HepG2 (cell line): Measurements from ENCODE around the gene SYNE2. TPM values are rescaled to one million over a fixed set of nuclear protein-coding genes. Genes with fewer than 3 reads are reported as not detected.

Experiments
- ATAC-seq: fragments of 200-7000 bp; cut with Tn5 transposase; 3 replicates; pipeline ENCODE4 v1.9.1; 2020; ENCODE audit warnings: mild to moderate bottlenecking, moderate library complexity
- BruUV-seq: library from RNA; stranded (reverse); fragments of 400-500 nt; replicated peaks from 2 replicates; lab custom pipeline; 2021; lab: Mats Ljungman, UMichigan
- CTCF ChIA-PET: fragments of 300-600 bp; formaldehyde crosslinking; extraction: SDS; loops from one replicate; lab custom pipeline; 2021; ENCODE audit warnings: low total read pairs, inconsistent platforms, low intra/inter-chr PET ratio; lab: Yijun Ruan, JAX
- POLR2A ChIA-PET: fragments of 350-600 bp; sonication (Branson Sonifier 250); formaldehyde crosslinking; loops from one replicate; lab custom pipeline; 2020; ENCODE audit warnings: antibody characterized with exemption, inconsistent platforms; lab: Yijun Ruan, JAX
- DNase-seq: peaks from one replicate; pipeline ENCODE4 v3.0.0-alpha.2; 2015; ENCODE audit warnings: low spot score
- FAIRE-seq: peaks from 3 replicates; lab custom pipeline; 2011; peaks lifted over from hg19 to GRCh38; lab: Jason Lieb, UNC
- H2AFZ ChIP-seq: one replicate; pipeline ENCODE4 v1.6.1; 2011; ENCODE audit warnings: low read length, inconsistent platforms
- H3K27ac ChIP-seq: fragments of 300-600 bp; 3 replicates; pipeline ENCODE4 v1.8.0; 2011; ENCODE audit warnings: mixed run types, mild to moderate bottlenecking, mixed read lengths, low read length, inconsistent platforms; ENCODE audit not compliant: insufficient read depth; ENCODE audit errors: extremely low read length
- H3K27me3 ChIP-seq, 2 experiments: fragments of 200-600 bp in 1 of 2; 2 replicates in 1 of 2; 3 replicates in 1 of 2; pipeline versions ENCODE4 v1.6.0 to v1.8.0; 2011; ENCODE audit warnings: low read length in 2 of 2, mild to moderate bottlenecking in 2 of 2, moderate library complexity in 2 of 2, inconsistent platforms in 1 of 2; ENCODE audit not compliant: insufficient read depth in 2 of 2, control insufficient read depth in 1 of 2
- H3K36me3 ChIP-seq, 2 experiments: fragments of 200-600 bp in 1 of 2; replicated peaks in 1 of 2; 2 replicates in 1 of 2; 3 replicates in 1 of 2; pipeline versions ENCODE4 v1.5.1 to v1.8.0; 2011; ENCODE audit warnings: low read length in 2 of 2, inconsistent platforms in 1 of 2; ENCODE audit not compliant: insufficient read depth in 2 of 2, control insufficient read depth in 1 of 2
- H3K4me1 ChIP-seq: 2 replicates; pipeline ENCODE4 v1.5.1; 2012; ENCODE audit warnings: low read length, inconsistent platforms; ENCODE audit not compliant: insufficient read depth
- H3K4me2 ChIP-seq: 2 replicates; pipeline ENCODE4 v1.6.0; 2011; ENCODE audit warnings: low read depth, low read length, inconsistent platforms
- H3K4me3 ChIP-seq, 3 experiments: fragments of 200-600 bp in 1 of 3; sonication (generic), shearing (Covaris generic) in 1 of 3; replicated peaks in 1 of 3; 2 replicates each; pipeline ENCODE4 v1.5.1; 2011 to 2016; ENCODE audit warnings: low read length in 3 of 3, inconsistent platforms in 2 of 3, low read depth in 2 of 3, mild to moderate bottlenecking in 2 of 3, control low read depth in 1 of 3, mixed read lengths in 1 of 3; ENCODE audit not compliant: insufficient read depth in 1 of 3
- H3K79me2 ChIP-seq: one replicate; pipeline ENCODE4 v1.6.1; 2011; ENCODE audit warnings: low read length, inconsistent platforms; ENCODE audit not compliant: insufficient read depth
- H3K9ac ChIP-seq: 2 replicates; pipeline ENCODE4 v1.6.0; 2011; ENCODE audit warnings: mild to moderate bottlenecking, low read depth, low read length, inconsistent platforms; ENCODE audit not compliant: insufficient read depth
- H3K9me3 ChIP-seq: 2 replicates; pipeline ENCODE4 v1.5.1; 2012; ENCODE audit warnings: mild to moderate bottlenecking, low read length
- H4K20me1 ChIP-seq: 2 replicates; pipeline ENCODE4 v1.6.0; 2011; ENCODE audit warnings: inconsistent platforms, mild to moderate bottlenecking, low read length, moderate library complexity; ENCODE audit not compliant: insufficient read depth
- CEBPB ChIP-seq: IDR thresholded peaks from 2 replicates; pipeline ENCODE4 v1.6.1; 2011; ENCODE audit warnings: low read depth, low read length, improper control_type of control experiment, borderline replicate concordance
- FOXC1 ChIP-seq: sonication (generic); formaldehyde crosslinking; IDR thresholded peaks from 2 replicates; pipeline ENCODE4 v1.8.0; 2022; ENCODE audit warnings: mild to moderate bottlenecking, missing genetic modification reagents, borderline replicate concordance
- RCOR2 ChIP-seq: IDR thresholded peaks from 2 replicates; pipeline ENCODE4 v1.6.1; 2016; ENCODE audit warnings: missing biosample characterization, missing genetic modification reagents
- ZNF788 ChIP-seq: sonication (generic); formaldehyde crosslinking; IDR thresholded peaks from 2 replicates; pipeline ENCODE4 v1.5.0; 2020; ENCODE audit warnings: mild to moderate bottlenecking, missing genetic modification reagents, borderline replicate concordance
- WGBS: methylation state at CpG from one replicate; pipeline ENCODE4 v1.1.6; 2017; ENCODE audit warnings: low lambda C conversion rate; 5-methylcytosine and 5-hydroxymethylcytosine counted together
- in situ Hi-C: cut with HindIII; loops from 2 replicates; pipeline ENCODE4 v1.10.0; 2017; ENCODE audit warnings: low pct_unique_long_range_greater_than_20kb; ENCODE audit not compliant: extremely low pct_ligation_motif_present
- intact Hi-C: fragments of 100-400 bp; cut with micrococcal nuclease; formaldehyde crosslinking; loops from one replicate; pipeline ENCODE4 v1.10.0; 2022; ENCODE audit not compliant: unreplicated experiment
- polyA plus RNA-seq, 8 experiments: library from polyadenylated mRNA; depleted of rRNA in 3 of 8; stranded (reverse) in 7 of 8; unstranded in 1 of 8; fragments of >200 nt; fragmentation: Illumina TruSeq in 4 of 8; extraction: Trizol in 4 of 8; gene quantifications; 2 replicates each; pipeline versions ENCODE4 v1.2.1 to v1.2.3, GENCODE V29; 2011 to 2016; ENCODE audit warnings: low read depth in 4 of 8, missing spikeins in 1 of 8, mixed read lengths in 1 of 8; ENCODE audit not compliant: insufficient read depth in 1 of 8
- total RNA-seq, 5 experiments: library from RNA; depleted of rRNA; stranded (reverse); fragments of >200 nt; fragmentation: Illumina TruSeq; extraction: Trizol; gene quantifications; 2 replicates each; pipeline ENCODE4 v1.2.3, GENCODE V29; 2016; ENCODE audit warnings: low read depth in 1 of 5
- TF ChIP-seq, protein P1 (sequence below): sonication (generic); formaldehyde crosslinking; IDR thresholded peaks from 2 replicates; pipeline ENCODE4 v1.8.0; 2022; ENCODE audit warnings: missing genetic modification reagents, low read depth, mild to moderate bottlenecking, borderline replicate concordance
- TF ChIP-seq, protein P2 (sequence below): sonication (generic); formaldehyde crosslinking; IDR thresholded peaks from 2 replicates; pipeline ENCODE4 v1.4.0; 2020; ENCODE audit warnings: missing genetic modification reagents, borderline replicate concordance

Gene SYNE2
- total and polyA plus RNA-seq, 2 of the 13 experiments (the other 11 are each of a cell fraction or from before 2014, with no cell fraction given) = 6.2 to 13.3 TPM

- no peaks in the 10 kb centered on the region for H3K27me3 ChIP-seq
- no peaks in the 10 kb centered on the region for H3K79me2 ChIP-seq
- H3K4me1 ChIP-seq = no peaks in the 10 kb centered on the region
- H3K4me2 ChIP-seq = no peak overlapping the region
- no peaks in the 10 kb centered on the region for H3K9me3 ChIP-seq
- no peaks in the 10 kb centered on the region for H3K36me3 ChIP-seq
- no peaks in the 10 kb centered on the region for H4K20me1 ChIP-seq
- ATAC-seq = no peak
- TF ChIP-seq, protein P1, sequence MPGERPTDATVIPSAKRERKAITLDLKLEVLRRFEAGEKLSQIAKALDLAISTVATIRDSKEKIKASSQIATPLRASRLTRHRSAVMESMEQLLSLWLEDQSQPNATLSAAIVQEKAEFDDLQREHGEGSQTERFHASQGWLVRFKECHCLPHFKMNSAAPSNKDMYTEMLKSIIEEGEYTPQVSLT (CRISPR knock-in tag) = no peak
- no peak for TF ChIP-seq ZNF788 (CRISPR knock-in tag)
- TF ChIP-seq, all 625 proteins: peak for 0
- BruUV-seq = no TSS peak
- in situ Hi-C loops = no loop called here
- no peak overlapping the region for H3K4me3 ChIP-seq
- DNase-seq (no peak), FAIRE-seq (no peak)
- ChIA-PET POLR2A (no interaction called here), CTCF (no interaction called here)
- intact Hi-C loops = no loop called here
- 100% methylated on average over 1 of the region's 1 CpG for WGBS
- no peak overlapping the region for H2AFZ ChIP-seq
- H3K27ac ChIP-seq = no peak overlapping the region
- no peak overlapping the region for H3K9ac ChIP-seq
These were observed 258.0 kb downstream of the SYNE2 start for GRCh38 chr14:64110802-64111201.

DNA sequence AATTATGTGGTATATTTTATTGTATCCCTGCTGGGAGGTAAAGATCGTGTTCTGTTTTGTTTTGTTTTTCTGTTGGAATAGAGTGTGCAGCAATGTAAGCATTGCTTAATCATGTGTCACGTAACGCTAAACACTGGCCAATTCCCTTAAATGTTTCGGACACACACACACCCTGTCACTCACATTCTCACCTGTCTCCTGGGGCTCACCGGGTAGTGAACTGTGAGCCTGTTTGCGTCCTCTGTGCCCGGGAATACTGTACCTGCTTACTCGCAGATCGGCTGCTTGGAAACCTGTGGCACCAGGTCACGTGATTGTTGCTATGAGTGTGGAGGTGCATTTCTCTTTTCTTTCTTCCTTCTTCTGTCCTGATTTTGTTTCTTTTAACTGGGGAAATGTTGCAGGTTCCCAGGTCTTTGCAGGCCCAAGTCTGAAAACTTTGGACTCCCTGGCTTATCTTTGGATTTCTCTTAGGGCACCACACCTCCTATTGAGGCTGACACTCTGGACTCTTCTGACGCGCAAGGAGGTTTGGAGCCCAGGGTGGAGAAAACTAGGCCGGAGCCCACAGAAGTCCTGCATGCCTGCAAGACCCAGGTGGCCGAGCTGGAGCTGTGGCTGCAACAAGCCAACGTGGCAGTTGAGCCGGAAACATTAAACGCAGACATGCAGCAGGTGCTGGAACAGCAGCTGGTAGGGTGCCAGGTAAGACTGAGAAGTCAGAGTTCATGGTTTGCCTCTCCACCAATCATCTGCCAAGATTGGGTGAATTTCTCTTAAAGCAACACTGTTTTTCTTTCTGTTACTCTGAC, 260.3 kb downstream of the SYNE2 start:
- H3K9me3 ChIP-seq = no peaks in the 10 kb centered on the region
- no peak for ATAC-seq
- H2AFZ ChIP-seq = no peak overlapping the region
- no peak overlapping the region for H3K27ac ChIP-seq
- no peak for TF ChIP-seq RCOR2 (CRISPR knock-in tag)
- TF ChIP-seq, protein P2, sequence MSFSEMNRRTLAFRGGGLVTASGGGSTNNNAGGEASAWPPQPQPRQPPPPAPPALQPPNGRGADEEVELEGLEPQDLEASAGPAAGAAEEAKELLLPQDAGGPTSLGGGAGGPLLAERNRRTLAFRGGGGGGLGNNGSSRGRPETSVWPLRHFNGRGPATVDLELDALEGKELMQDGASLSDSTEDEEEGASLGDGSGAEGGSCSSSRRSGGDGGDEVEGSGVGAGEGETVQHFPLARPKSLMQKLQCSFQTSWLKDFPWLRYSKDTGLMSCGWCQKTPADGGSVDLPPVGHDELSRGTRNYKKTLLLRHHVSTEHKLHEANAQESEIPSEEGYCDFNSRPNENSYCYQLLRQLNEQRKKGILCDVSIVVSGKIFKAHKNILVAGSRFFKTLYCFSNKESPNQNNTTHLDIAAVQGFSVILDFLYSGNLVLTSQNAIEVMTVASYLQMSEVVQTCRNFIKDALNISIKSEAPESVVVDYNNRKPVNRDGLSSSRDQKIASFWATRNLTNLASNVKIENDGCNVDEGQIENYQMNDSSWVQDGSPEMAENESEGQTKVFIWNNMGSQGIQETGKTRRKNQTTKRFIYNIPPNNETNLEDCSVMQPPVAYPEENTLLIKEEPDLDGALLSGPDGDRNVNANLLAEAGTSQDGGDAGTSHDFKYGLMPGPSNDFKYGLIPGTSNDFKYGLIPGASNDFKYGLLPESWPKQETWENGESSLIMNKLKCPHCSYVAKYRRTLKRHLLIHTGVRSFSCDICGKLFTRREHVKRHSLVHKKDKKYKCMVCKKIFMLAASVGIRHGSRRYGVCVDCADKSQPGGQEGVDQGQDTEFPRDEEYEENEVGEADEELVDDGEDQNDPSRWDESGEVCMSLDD (CRISPR knock-in tag) = no peak
- TF ChIP-seq CEBPB = 0 out of 2 replicates have a peak, but pooled peaks have one; percentile 15
- TF ChIP-seq FOXC1 (CRISPR knock-in tag) = no peak
- TF ChIP-seq, all 625 proteins: peak for 1
- ChIA-PET POLR2A (no interaction called here), CTCF (no interaction called here)
- BruUV-seq = no TSS peak
- H3K79me2 ChIP-seq = no peaks in the 10 kb centered on the region
- in situ Hi-C loops (no loop called here), intact Hi-C loops (no loop called here)
- FAIRE-seq = no peak
- no peak overlapping the region for H3K4me2 ChIP-seq
- H3K27me3 ChIP-seq = no peaks in the 10 kb centered on the region
- WGBS = 91% methylated on average over 17 of the region's 17 CpGs
- H3K4me3 ChIP-seq = no peak overlapping the region
- H3K36me3 ChIP-seq = no peaks in the 10 kb centered on the region
- no peaks in the 10 kb centered on the region for H4K20me1 ChIP-seq
- no peaks in the 10 kb centered on the region for H3K4me1 ChIP-seq
- no peak for DNase-seq
- H3K9ac ChIP-seq = no peak overlapping the region
